Measurements from ENCODE around the gene CSF2RB.

- no peak for TF ChIP-seq TAF1 (IDR thresholded peaks at IDR 0.05; ENCODE audit: borderline replicate concordance, insufficient read depth, low read length)
- TF ChIP-seq REST (IDR thresholded peaks at IDR 0.05; ENCODE audit: insufficient read depth in 1 of 2, low read depth in 2 of 2, low read length in 2 of 2): no peak
Observed at GRCh38 chr22:36938028-36938425, 24.6 kb downstream of the CSF2RB start.
